Smooth muscle cell (in vitro differentiated cells): Measurements from ENCODE around the gene IL17REL. TPM values are rescaled to one million over a fixed set of nuclear protein-coding genes. Genes with fewer than 3 reads are reported as not detected.

Source experiments
- DNase-seq: peaks from one replicate; lab custom pipeline; 2025; ENCODE audit not compliant: unreplicated experiment; lab: John Stamatoyannopoulos, UW
- H2AFZ ChIP-seq: fragments of 200-600 bp; sonication (generic); 2 replicates; pipeline ENCODE4 v1.6.0; 2016; ENCODE audit warnings: antibody characterized with exemption, low read depth, mild to moderate bottlenecking
- H3F3A ChIP-seq: fragments of 200-600 bp; sonication (generic); 2 replicates; pipeline ENCODE4 v1.6.0; 2017; ENCODE audit warnings: antibody characterized with exemption, low read depth
- H3K27ac ChIP-seq: fragments of 200-600 bp; sonication (generic); 2 replicates; pipeline ENCODE4 v1.5.1; 2016; ENCODE audit warnings: low read depth, mild to moderate bottlenecking
- H3K27me3 ChIP-seq: fragments of 200-600 bp; sonication (generic); 2 replicates; pipeline ENCODE4 v1.6.1; 2016; ENCODE audit warnings: low read depth, mild to moderate bottlenecking
- H3K36me3 ChIP-seq: fragments of 200-600 bp; sonication (generic); 2 replicates; pipeline ENCODE4 v1.5.1; 2016; ENCODE audit warnings: low read depth
- H3K4me1 ChIP-seq: fragments of 200-600 bp; sonication (generic); 2 replicates; pipeline ENCODE4 v1.5.1; 2016; ENCODE audit warnings: low read depth
- H3K4me2 ChIP-seq: fragments of 200-600 bp; sonication (generic); 2 replicates; pipeline ENCODE4 v1.6.0; 2016; ENCODE audit warnings: mild to moderate bottlenecking
- H3K4me3 ChIP-seq: fragments of 200-600 bp; sonication (generic); 2 replicates; pipeline ENCODE4 v1.5.1; 2016; ENCODE audit warnings: mild to moderate bottlenecking
- H3K79me2 ChIP-seq: fragments of 200-600 bp; sonication (generic); 2 replicates; pipeline ENCODE4 v1.6.0; 2016; ENCODE audit warnings: low read depth, mild to moderate bottlenecking
- H3K9ac ChIP-seq: fragments of 200-600 bp; sonication (generic); 2 replicates; pipeline ENCODE4 v1.6.0; 2016; ENCODE audit warnings: low read depth
- H3K9me3 ChIP-seq: fragments of 200-600 bp; sonication (generic); replicated peaks from 2 replicates; pipeline ENCODE4 v1.5.1; 2016; ENCODE audit warnings: low read depth
- H4K20me1 ChIP-seq: fragments of 200-600 bp; sonication (generic); 2 replicates; pipeline ENCODE4 v1.6.0; 2016; ENCODE audit warnings: low read depth
- CTCF ChIP-seq: fragments of 200-600 bp; sonication (generic); IDR thresholded peaks from 2 replicates; pipeline ENCODE4 v1.5.1; 2017; ENCODE audit warnings: borderline replicate concordance, mild to moderate bottlenecking, antibody characterized with exemption; ENCODE audit not compliant: insufficient read depth, poor library complexity, severe bottlenecking
- whole genome bisulfite sequencing: methylation state at CpG from one replicate; pipeline ENCODE4 v1.1.7; 2016; ENCODE audit warnings: low lambda C conversion rate; 5-methylcytosine and 5-hydroxymethylcytosine counted together
- polyA plus RNA-seq: library from polyadenylated mRNA; unstranded; fragments of >200 nt; fragmentation: Nextera tagmentation; extraction: Ambion mirVana; gene quantifications from 2 replicates; pipeline ENCODE4 v1.2.1, GENCODE V29; 2016
- total RNA-seq: library from RNA; depleted of rRNA; stranded (reverse); fragments of >200 nt; gene quantifications from 2 replicates; pipeline ENCODE4 v1.2.3, GENCODE V29; 2014

The IL17REL gene
- total and polyA plus RNA-seq, 2 experiments from 2014 or later = 0.04 TPM; not detected in 1

DNA sequence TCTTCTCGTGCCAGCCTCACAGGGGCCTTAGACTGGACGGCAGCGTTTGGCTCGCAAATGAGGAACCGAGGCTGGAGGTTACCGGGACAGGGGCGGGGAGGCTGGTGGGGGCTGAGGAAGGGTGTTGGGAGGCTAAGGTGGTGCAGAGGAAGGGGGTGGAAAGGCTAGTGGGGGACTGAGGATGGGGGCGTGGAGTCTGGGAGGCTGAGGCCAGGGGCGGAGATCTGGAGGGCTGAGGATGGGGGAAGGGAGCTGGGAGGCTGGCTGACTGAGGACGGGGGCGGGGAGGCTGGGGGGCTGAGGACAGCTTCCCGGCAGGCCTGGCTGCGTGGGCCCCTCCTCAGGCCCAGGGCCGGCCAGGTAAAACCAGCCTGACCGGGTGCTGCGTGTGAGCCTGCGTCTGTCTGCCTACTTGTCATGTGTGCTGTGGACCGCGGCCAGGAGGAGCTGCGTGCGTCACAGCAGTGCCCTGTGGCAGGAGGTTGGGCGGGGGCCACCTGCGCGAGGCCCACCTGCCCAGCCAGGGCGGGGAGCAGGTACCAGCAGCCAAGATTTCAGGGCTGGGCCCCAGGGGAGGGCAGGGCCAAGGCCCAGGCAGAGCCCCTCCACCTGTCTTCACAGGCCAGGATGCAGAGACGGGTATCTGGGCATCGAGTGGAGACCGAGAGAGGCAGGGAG is 61.4 kb downstream of the IL17REL start:
- TF ChIP-seq CTCF = no peak
- Histone ChIP-seq H3F3A (no peaks in the 10 kb centered on the region), H3K4me3 (no peak overlapping the region), H3K4me1 (peaks cover 17% of the 10 kb centered on the region), H2AFZ (no peak overlapping the region), H3K27ac (peak overlapping the region; percentile 82), H3K79me2 (no peaks in the 10 kb centered on the region), H3K9me3 (no peaks in the 10 kb centered on the region), H3K36me3 (no peaks in the 10 kb centered on the region), H4K20me1 (no peaks in the 10 kb centered on the region), H3K27me3 (no peaks in the 10 kb centered on the region), H3K4me2 (no peak overlapping the region), H3K9ac (peak overlapping the region; percentile 80)
- 68% methylated on average over 18 of the region's 28 CpGs for WGBS
- no peak for DNase-seq

GRCh38 chr22:49950396-49950994 is 62.1 kb downstream of the IL17REL start:
- no peak overlapping the region for H3K4me2 ChIP-seq
- peak overlapping the region; percentile 82 for H3K27ac ChIP-seq
- no peaks in the 10 kb centered on the region for H3K79me2 ChIP-seq
- H3K9ac ChIP-seq = no peak overlapping the region
- TF ChIP-seq CTCF = no peak
- peaks cover 17% of the 10 kb centered on the region for H3K4me1 ChIP-seq
- H3K36me3 ChIP-seq = no peaks in the 10 kb centered on the region
- H4K20me1 ChIP-seq = no peaks in the 10 kb centered on the region
- DNase-seq = no peak
- no peaks in the 10 kb centered on the region for H3F3A ChIP-seq
- no peak overlapping the region for H2AFZ ChIP-seq
- 90% methylated on average over 10 of the region's 18 CpGs for WGBS
- H3K27me3 ChIP-seq = no peaks in the 10 kb centered on the region
- H3K9me3 ChIP-seq = no peaks in the 10 kb centered on the region
- H3K4me3 ChIP-seq = no peak overlapping the region

- no peaks in the 10 kb centered on the region for H4K20me1 ChIP-seq
- no peaks in the 10 kb centered on the region for H3K27me3 ChIP-seq
- no peaks in the 10 kb centered on the region for H3K36me3 ChIP-seq
- H3K79me2 ChIP-seq = no peaks in the 10 kb centered on the region
- TF ChIP-seq CTCF = no peak
- no peak for DNase-seq
- 93% methylated on average over 4 of the region's 11 CpGs for WGBS
- no peak overlapping the region for H3K4me2 ChIP-seq
- H3F3A ChIP-seq = no peaks in the 10 kb centered on the region
- no peak overlapping the region for H3K9ac ChIP-seq
- peaks cover 17% of the 10 kb centered on the region for H3K4me1 ChIP-seq
- no peak overlapping the region for H3K4me3 ChIP-seq
- no peaks in the 10 kb centered on the region for H3K9me3 ChIP-seq
- H3K27ac ChIP-seq = no peak overlapping the region
- no peak overlapping the region for H2AFZ ChIP-seq
These were observed 62.7 kb downstream of the IL17REL start for GRCh38 chr22:49949914-49950292.
